ENCODE measurements around the gene PGAM1. TPM values are rescaled to one million over a fixed set of nuclear protein-coding genes. Genes with fewer than 3 reads are reported as not detected.
A peak's percentile ranks its signal among the peaks of the same experiment; 100 is the strongest.

Gene PGAM1
- total and polyA plus RNA-seq, 2 of the 13 experiments (the other 11 are each of a cell fraction or from before 2014, with no cell fraction given), result 354 to 483 TPM

DNA sequence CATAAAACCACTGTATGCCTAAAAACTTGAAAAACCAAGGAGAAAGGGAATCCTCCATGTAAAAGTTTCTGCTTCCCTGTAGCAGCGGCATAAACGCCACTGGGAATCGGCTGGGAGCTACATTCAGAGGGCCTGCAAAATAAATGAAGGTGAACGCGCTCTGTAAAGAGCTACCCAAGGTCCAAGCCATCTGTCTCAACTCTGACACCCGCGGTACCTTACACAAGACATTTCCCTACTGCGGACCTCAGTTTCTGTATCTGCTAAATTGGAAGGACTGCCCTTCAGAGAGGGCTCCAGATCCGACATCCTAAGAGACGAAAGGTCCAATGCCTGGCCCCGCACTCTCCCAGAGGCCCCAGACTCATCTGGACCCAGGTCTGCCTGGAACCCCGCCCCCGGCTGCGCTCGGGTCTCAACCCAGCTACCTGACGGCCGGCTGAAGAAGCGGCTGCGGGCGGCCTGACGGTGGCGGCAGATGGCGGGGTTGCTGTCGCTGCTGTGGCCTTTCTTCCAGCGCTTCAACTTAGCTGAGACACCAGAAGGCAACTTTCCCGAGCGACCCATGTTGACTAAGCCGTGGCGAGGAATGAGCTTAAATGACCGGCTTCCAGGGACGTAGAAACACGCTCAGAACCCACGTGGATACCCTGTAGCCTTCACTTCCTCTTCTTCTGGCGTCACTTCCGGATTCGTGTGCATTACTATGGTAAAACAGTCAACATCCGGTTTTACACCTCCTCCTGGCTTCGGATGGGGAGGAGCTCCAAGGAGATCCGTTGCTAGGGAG lies 25.1 kb upstream of the PGAM1 start, which contains the start of gene RRP12 (continued):
- TF ChIP-seq, protein P1, sequence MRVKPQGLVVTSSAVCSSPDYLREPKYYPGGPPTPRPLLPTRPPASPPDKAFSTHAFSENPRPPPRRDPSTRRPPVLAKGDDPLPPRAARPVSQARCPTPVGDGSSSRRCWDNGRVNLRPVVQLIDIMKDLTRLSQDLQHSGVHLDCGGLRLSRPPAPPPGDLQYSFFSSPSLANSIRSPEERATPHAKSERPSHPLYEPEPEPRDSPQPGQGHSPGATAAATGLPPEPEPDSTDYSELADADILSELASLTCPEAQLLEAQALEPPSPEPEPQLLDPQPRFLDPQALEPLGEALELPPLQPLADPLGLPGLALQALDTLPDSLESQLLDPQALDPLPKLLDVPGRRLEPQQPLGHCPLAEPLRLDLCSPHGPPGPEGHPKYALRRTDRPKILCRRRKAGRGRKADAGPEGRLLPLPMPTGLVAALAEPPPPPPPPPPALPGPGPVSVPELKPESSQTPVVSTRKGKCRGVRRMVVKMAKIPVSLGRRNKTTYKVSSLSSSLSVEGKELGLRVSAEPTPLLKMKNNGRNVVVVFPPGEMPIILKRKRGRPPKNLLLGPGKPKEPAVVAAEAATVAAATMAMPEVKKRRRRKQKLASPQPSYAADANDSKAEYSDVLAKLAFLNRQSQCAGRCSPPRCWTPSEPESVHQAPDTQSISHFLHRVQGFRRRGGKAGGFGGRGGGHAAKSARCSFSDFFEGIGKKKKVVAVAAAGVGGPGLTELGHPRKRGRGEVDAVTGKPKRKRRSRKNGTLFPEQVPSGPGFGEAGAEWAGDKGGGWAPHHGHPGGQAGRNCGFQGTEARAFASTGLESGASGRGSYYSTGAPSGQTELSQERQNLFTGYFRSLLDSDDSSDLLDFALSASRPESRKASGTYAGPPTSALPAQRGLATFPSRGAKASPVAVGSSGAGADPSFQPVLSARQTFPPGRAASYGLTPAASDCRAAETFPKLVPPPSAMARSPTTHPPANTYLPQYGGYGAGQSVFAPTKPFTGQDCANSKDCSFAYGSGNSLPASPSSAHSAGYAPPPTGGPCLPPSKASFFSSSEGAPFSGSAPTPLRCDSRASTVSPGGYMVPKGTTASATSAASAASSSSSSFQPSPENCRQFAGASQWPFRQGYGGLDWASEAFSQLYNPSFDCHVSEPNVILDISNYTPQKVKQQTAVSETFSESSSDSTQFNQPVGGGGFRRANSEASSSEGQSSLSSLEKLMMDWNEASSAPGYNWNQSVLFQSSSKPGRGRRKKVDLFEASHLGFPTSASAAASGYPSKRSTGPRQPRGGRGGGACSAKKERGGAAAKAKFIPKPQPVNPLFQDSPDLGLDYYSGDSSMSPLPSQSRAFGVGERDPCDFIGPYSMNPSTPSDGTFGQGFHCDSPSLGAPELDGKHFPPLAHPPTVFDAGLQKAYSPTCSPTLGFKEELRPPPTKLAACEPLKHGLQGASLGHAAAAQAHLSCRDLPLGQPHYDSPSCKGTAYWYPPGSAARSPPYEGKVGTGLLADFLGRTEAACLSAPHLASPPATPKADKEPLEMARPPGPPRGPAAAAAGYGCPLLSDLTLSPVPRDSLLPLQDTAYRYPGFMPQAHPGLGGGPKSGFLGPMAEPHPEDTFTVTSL (CRISPR knock-in tag; IDR thresholded peaks at IDR 0.05; ENCODE audit: borderline replicate concordance), result no peak
- peak; percentile 72 for TF ChIP-seq NFKB2 (CRISPR knock-in tag; IDR thresholded peaks at IDR 0.05; ENCODE audit: borderline replicate concordance)
- TF ChIP-seq NFKBIZ (CRISPR knock-in tag; IDR thresholded peaks at IDR 0.05), result no peak
- TF ChIP-seq ZMYM4 (CRISPR knock-in tag; IDR thresholded peaks at IDR 0.05), result peak; percentile 53
- no peak for TF ChIP-seq HIVEP1 (CRISPR knock-in tag; IDR thresholded peaks at IDR 0.05)
- TF ChIP-seq, protein P2, sequence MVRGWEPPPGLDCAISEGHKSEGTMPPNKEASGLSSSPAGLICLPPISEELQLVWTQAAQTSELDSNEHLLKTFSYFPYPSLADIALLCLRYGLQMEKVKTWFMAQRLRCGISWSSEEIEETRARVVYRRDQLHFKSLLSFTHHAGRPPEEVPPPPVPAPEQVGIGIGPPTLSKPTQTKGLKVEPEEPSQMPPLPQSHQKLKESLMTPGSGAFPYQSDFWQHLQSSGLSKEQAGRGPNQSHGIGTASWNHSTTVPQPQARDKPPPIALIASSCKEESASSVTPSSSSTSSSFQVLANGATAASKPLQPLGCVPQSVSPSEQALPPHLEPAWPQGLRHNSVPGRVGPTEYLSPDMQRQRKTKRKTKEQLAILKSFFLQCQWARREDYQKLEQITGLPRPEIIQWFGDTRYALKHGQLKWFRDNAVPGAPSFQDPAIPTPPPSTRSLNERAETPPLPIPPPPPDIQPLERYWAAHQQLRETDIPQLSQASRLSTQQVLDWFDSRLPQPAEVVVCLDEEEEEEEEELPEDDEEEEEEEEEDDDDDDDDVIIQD (CRISPR knock-in tag; IDR thresholded peaks at IDR 0.05; ENCODE audit: low read depth), result no peak
- no peak for TF ChIP-seq RBM39 (IDR thresholded peaks at IDR 0.05; ENCODE audit: low read depth, low read length, poor library complexity, severe bottlenecking)
- TF ChIP-seq REL (CRISPR knock-in tag; conservative IDR thresholded peaks at IDR 0.05), result no peak
- TF ChIP-seq ZNF292 (CRISPR knock-in tag; IDR thresholded peaks at IDR 0.05; ENCODE audit: borderline replicate concordance, low read depth), result no peak
- TF ChIP-seq SATB2 (CRISPR knock-in tag; IDR thresholded peaks at IDR 0.05), result no peak
- TF ChIP-seq, protein P3, sequence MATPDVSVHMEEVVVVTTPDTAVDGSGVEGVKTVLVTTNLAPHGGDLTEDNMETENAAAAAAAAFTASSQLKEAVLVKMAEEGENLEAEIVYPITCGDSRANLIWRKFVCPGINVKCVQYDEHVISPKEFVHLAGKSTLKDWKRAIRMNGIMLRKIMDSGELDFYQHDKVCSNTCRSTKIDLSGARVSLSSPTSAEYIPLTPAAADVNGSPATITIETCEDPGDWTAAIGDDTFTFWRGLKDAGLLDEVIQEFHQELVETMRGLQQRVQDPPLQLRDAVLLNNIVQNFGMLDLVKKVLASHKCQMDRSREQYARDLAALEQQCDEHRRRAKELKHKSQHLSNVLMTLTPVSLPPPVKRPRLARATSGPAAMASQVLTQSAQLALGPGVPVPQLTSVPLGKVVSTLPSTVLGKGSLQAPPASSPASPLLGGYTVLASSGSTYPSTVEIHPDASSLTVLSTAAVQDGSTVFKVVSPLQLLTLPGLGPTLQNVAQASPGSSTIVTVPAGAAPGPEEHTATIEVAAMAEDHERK (CRISPR knock-in tag; IDR thresholded peaks at IDR 0.05; ENCODE audit: low read depth), result no peak
- TF ChIP-seq ZNF615 (CRISPR knock-in tag; IDR thresholded peaks at IDR 0.05; ENCODE audit: borderline replicate concordance), result no peak
- TF ChIP-seq, protein P4, sequence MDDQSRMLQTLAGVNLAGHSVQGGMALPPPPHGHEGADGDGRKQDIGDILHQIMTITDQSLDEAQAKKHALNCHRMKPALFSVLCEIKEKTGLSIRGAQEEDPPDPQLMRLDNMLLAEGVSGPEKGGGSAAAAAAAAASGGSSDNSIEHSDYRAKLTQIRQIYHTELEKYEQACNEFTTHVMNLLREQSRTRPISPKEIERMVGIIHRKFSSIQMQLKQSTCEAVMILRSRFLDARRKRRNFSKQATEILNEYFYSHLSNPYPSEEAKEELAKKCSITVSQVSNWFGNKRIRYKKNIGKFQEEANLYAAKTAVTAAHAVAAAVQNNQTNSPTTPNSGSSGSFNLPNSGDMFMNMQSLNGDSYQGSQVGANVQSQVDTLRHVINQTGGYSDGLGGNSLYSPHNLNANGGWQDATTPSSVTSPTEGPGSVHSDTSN (CRISPR knock-in tag; IDR thresholded peaks at IDR 0.05; ENCODE audit: borderline replicate concordance), result no peak
- no peak for TF ChIP-seq ZNF33B (CRISPR knock-in tag; IDR thresholded peaks at IDR 0.05)
- TF ChIP-seq ZNF383 (CRISPR knock-in tag; IDR thresholded peaks at IDR 0.05; ENCODE audit: borderline replicate concordance), result no peak
- TF ChIP-seq KDM5B (CRISPR knock-in tag; IDR thresholded peaks at IDR 0.05; ENCODE audit: borderline replicate concordance), result no peak
- peak; percentile 15; the same call in 1 of the 2 replicates for TF ChIP-seq RXRA (CRISPR knock-in tag; IDR thresholded peaks at IDR 0.05)
- TF ChIP-seq MEIS2 (CRISPR knock-in tag; IDR thresholded peaks at IDR 0.05), result no peak
- peak; percentile 64 for TF ChIP-seq ELF3 (CRISPR knock-in tag; IDR thresholded peaks at IDR 0.05)
- TF ChIP-seq GLI4 (CRISPR knock-in tag; IDR thresholded peaks at IDR 0.05; ENCODE audit: borderline replicate concordance), result peak; percentile 73; the same call in 1 of the 2 replicates

Data from HepG2 (cell line).